Progenitor cell of endocrine pancreas (in vitro differentiated cells): ENCODE results near the gene ACVRL1. TPM values are rescaled to one million over a fixed set of nuclear protein-coding genes. Genes with fewer than 3 reads are reported as not detected.
A peak's percentile ranks its signal among the peaks of the same experiment; 100 is the strongest.

Experiments used
- DNase-seq: peaks from one replicate; pipeline ENCODE4 v3.0.0; 2021; ENCODE audit warnings: low spot score; ENCODE audit not compliant: unreplicated experiment
- H3K27ac Mint-ChIP-seq: 2 replicates; pipeline ENCODE4 v1.8.0; 2021; ENCODE audit warnings: mild to moderate bottlenecking, moderate library complexity, mixed read lengths
- H3K27me3 Mint-ChIP-seq: 2 replicates; pipeline ENCODE4 v1.8.0; 2021; ENCODE audit warnings: mixed read lengths
- H3K36me3 Mint-ChIP-seq: 2 replicates; pipeline ENCODE4 v1.8.0; 2022; ENCODE audit warnings: mixed read lengths; ENCODE audit not compliant: insufficient read depth
- H3K4me1 Mint-ChIP-seq: 2 replicates; pipeline ENCODE4 v1.8.0; 2021; ENCODE audit warnings: low read depth, mixed read lengths
- H3K4me3 Mint-ChIP-seq: 2 replicates; pipeline ENCODE4 v1.8.0; 2021; ENCODE audit warnings: low read depth, mild to moderate bottlenecking, moderate library complexity, mixed read lengths
- H3K9me3 Mint-ChIP-seq: 2 replicates; pipeline ENCODE4 v1.8.0; 2021; ENCODE audit warnings: low read depth, mixed read lengths
- total RNA-seq: library from RNA; stranded (reverse); gene quantifications from 2 replicates; pipeline ENCODE4 v1.2.1, GENCODE V29; 2021
- TF ChIP-seq, protein P1 (sequence below): fragments of 200-600 bp; sonication (generic); IDR thresholded peaks from one replicate; pipeline ENCODE4 v1.5.0; 2021; ENCODE audit warnings: antibody characterized with exemption, mild to moderate bottlenecking; ENCODE audit not compliant: unreplicated experiment

Gene ACVRL1
- total RNA-seq, 1 donor from 2014 or later, result not detected

DNA sequence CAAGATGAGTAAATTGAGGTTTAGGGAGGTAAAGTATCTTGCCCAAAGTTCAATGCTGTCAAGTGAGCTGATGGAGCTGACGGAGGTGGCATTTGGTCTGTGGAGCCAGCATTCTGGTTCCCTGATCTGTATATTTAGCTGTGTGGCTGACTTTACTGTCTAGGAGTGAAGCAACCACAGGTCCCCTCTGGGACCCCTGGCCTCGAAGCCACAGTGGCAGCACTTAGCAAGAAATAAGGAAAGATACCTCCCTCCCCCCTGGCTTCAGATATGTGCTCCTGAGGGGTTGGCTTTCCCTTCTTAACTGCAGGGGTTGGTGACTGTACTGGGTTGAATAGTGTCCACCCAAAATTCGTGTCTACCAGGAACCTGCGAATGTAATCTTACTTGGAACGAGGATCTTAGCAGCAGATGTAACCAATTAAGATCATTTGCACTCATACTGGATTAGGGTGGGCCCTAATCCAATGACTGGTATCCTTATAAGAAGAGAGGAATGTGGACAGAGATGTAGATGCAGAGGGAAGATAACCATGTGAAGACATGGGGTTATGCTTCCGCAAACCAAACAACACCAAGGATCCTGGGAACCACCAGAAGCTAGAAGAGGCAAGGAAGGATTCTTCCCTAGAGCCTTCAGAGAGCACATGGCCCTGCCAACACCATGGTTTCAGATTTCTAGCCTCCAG, 42.2 kb downstream of the ACVRL1 start:
- Mint-ChIP-seq H3K27ac (no peak overlapping the region), H3K9me3 (peaks cover 9% of the 10 kb centered on the region), H3K36me3 (peaks cover 2% of the 10 kb centered on the region), H3K27me3 (peaks cover 33% of the 10 kb centered on the region), H3K4me3 (no peak overlapping the region), H3K4me1 (peaks cover 18% of the 10 kb centered on the region)
- TF ChIP-seq, protein P1, sequence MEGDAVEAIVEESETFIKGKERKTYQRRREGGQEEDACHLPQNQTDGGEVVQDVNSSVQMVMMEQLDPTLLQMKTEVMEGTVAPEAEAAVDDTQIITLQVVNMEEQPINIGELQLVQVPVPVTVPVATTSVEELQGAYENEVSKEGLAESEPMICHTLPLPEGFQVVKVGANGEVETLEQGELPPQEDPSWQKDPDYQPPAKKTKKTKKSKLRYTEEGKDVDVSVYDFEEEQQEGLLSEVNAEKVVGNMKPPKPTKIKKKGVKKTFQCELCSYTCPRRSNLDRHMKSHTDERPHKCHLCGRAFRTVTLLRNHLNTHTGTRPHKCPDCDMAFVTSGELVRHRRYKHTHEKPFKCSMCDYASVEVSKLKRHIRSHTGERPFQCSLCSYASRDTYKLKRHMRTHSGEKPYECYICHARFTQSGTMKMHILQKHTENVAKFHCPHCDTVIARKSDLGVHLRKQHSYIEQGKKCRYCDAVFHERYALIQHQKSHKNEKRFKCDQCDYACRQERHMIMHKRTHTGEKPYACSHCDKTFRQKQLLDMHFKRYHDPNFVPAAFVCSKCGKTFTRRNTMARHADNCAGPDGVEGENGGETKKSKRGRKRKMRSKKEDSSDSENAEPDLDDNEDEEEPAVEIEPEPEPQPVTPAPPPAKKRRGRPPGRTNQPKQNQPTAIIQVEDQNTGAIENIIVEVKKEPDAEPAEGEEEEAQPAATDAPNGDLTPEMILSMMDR, result no peak
- no peak for DNase-seq

- Mint-ChIP-seq H3K4me3 (peak overlapping the region; percentile 90), H3K36me3 (no peaks in the 10 kb centered on the region), H3K27me3 (peaks cover 33% of the 10 kb centered on the region), H3K4me1 (peaks cover 30% of the 10 kb centered on the region), H3K27ac (peak overlapping the region; percentile 73), H3K9me3 (no peaks in the 10 kb centered on the region)
- DNase-seq, result no peak
- TF ChIP-seq, protein P1, result no peak
Measured at GRCh38 chr12:51950682-51951198, 43.4 kb downstream of the ACVRL1 start.

- H3K4me1 Mint-ChIP-seq, result peaks cover 35% of the 10 kb centered on the region
- peaks cover 33% of the 10 kb centered on the region for H3K27me3 Mint-ChIP-seq
- H3K9me3 Mint-ChIP-seq, result no peaks in the 10 kb centered on the region
- peak within 1 kb of the TSS; percentile 93 for H3K27ac Mint-ChIP-seq
- TF ChIP-seq, protein P1, result no peak
- peak; percentile 80 for DNase-seq
- no peaks in the 10 kb centered on the region for H3K36me3 Mint-ChIP-seq
- peak within 1 kb of the TSS; percentile 90 for H3K4me3 Mint-ChIP-seq
Measured at GRCh38 chr12:51951199-51951842, 44.0 kb downstream of the ACVRL1 start, which contains the start of gene ACVR1B. Gene ACVR1B (plus strand): TSS chr12:51951699. CDS start chr12:51951744, 45 bp downstream.

- peak; percentile 29 for DNase-seq
- H3K27ac Mint-ChIP-seq, result peak overlapping the region; percentile 93
- H3K27me3 Mint-ChIP-seq, result peaks cover 29% of the 10 kb centered on the region
- no peaks in the 10 kb centered on the region for H3K36me3 Mint-ChIP-seq
- no peaks in the 10 kb centered on the region for H3K9me3 Mint-ChIP-seq
- peak overlapping the region; percentile 87 for H3K4me3 Mint-ChIP-seq
- H3K4me1 Mint-ChIP-seq, result peaks cover 35% of the 10 kb centered on the region
- TF ChIP-seq, protein P1, result no peak
Measured at GRCh38 chr12:51951843-51952722, 44.8 kb downstream of the ACVRL1 start.

DNA sequence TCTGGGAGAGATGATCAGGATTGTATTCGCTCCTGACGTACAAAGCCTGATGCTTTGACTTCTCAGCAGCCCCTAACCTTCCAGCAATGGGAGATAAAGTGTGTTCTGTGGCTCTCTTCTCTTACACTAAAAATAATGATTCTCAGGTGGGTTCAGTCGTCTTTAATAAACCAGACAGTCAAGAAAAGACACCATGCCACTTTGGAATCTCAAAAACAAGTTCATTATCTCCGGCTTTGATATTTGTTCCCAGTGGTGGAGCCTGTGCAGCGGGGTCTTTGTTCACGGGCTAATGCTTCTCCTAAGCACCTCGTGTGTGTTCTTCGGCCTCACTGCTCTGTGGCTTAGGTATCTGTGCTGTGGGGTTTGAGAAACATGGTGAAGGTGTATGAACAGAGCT, 45.8 kb downstream of the ACVRL1 start:
- TF ChIP-seq, protein P1, result no peak
- H3K9me3 Mint-ChIP-seq, result no peaks in the 10 kb centered on the region
- peak overlapping the region; percentile 79 for H3K27ac Mint-ChIP-seq
- peaks cover 20% of the 10 kb centered on the region for H3K27me3 Mint-ChIP-seq
- DNase-seq, result no peak
- H3K36me3 Mint-ChIP-seq, result peaks cover 2% of the 10 kb centered on the region
- peaks cover 40% of the 10 kb centered on the region for H3K4me1 Mint-ChIP-seq
- peak overlapping the region; percentile 87 for H3K4me3 Mint-ChIP-seq
